ENCODE data around the gene LSMEM2. TPM values are rescaled to one million over a fixed set of nuclear protein-coding genes. Genes with fewer than 3 reads are reported as not detected.

The LSMEM2 gene
- 29.8 TPM for total RNA-seq
- long read RNA-seq, transcript LSMEM2-201 (4 exons, 1,494 nt): major isoform, 15 of 23 reads
- long read RNA-seq, partial matches to known transcripts: 0 of 23 reads
- long read RNA-seq, other reads (novel, unspliced or antisense): 8 of 23 reads

- DNase-seq (ENCODE audit: missing footprints) (no peak), ATAC-seq (peak; percentile 86)
- intact Hi-C loops (cut with DNase I): no loop called here
Observed at GRCh38 chr3:50278880-50279224, at the start of gene LSMEM2. Gene LSMEM2 (plus strand): TSS chr3:50279087. CDS start chr3:50279114, 27 bp downstream.

- intact Hi-C loops (cut with DNase I): no loop called here
- DNase-seq (ENCODE audit: missing footprints) (no peak), ATAC-seq (no peak)
Observed at GRCh38 chr3:50229490-50229889, 49.4 kb upstream of the LSMEM2 start.

GRCh38 chr3:50230104-50230793 is 48.6 kb upstream of the LSMEM2 start:
- no peak for ATAC-seq
- no peak for DNase-seq (ENCODE audit: missing footprints)
- intact Hi-C loops (cut with DNase I): no loop called here

- DNase-seq (ENCODE audit: missing footprints): no peak
- intact Hi-C loops (cut with DNase I): no loop called here
- ATAC-seq: no peak
Observed at GRCh38 chr3:50230794-50231125, 48.1 kb upstream of the LSMEM2 start.

GRCh38 chr3:50231581-50231980 is 47.3 kb upstream of the LSMEM2 start:
- intact Hi-C loops (cut with DNase I): no loop called here
- no peak for ATAC-seq
- no peak for DNase-seq (ENCODE audit: missing footprints)

GRCh38 chr3:50232303-50232702 is 46.6 kb upstream of the LSMEM2 start:
- ATAC-seq (no peak), DNase-seq (ENCODE audit: missing footprints) (no peak)
- intact Hi-C loops (cut with DNase I): no loop called here

- intact Hi-C loops (cut with DNase I): no loop called here
- ATAC-seq: no peak
- DNase-seq (ENCODE audit: missing footprints): no peak
Observed at GRCh38 chr3:50233176-50233575, 45.7 kb upstream of the LSMEM2 start.

- peak; percentile 99 for DNase-seq (ENCODE audit: missing footprints)
- ATAC-seq: peak; percentile 95
- intact Hi-C loops (cut with DNase I): no loop called here
Observed at GRCh38 chr3:50235716-50236483, 43.0 kb upstream of the LSMEM2 start, which contains the start of gene GNAI2. Gene GNAI2 (plus strand): TSS chr3:50236204. CDS start chr3:50236336, 132 bp downstream.

GRCh38 chr3:50236484-50237132 is 42.3 kb upstream of the LSMEM2 start:
- DNase-seq (ENCODE audit: missing footprints) (no peak), ATAC-seq (no peak)
- intact Hi-C loops (cut with DNase I): no loop called here

- ATAC-seq: no peak
- DNase-seq (ENCODE audit: missing footprints): peak; percentile 83
- intact Hi-C loops (cut with DNase I): no loop called here
Observed at GRCh38 chr3:50237133-50237651, 41.7 kb upstream of the LSMEM2 start.

GRCh38 chr3:50237754-50238548 is 40.9 kb upstream of the LSMEM2 start:
- peak; percentile 44 for ATAC-seq
- peak; percentile 95 for DNase-seq (ENCODE audit: missing footprints)
- intact Hi-C loops (cut with DNase I): no loop called here

- intact Hi-C loops (cut with DNase I): no loop called here
- DNase-seq (ENCODE audit: missing footprints): peak; percentile 93
- ATAC-seq: peak; percentile 33
Observed at GRCh38 chr3:50238549-50239026, 40.3 kb upstream of the LSMEM2 start.

- DNase-seq (ENCODE audit: missing footprints): no peak
- ATAC-seq: no peak
- intact Hi-C loops (cut with DNase I): no loop called here
Observed at GRCh38 chr3:50239649-50240048, 39.2 kb upstream of the LSMEM2 start.

- DNase-seq (ENCODE audit: missing footprints): no peak
- intact Hi-C loops (cut with DNase I): no loop called here
Observed at GRCh38 chr3:50241163-50241562, 37.7 kb upstream of the LSMEM2 start.

GRCh38 chr3:50241713-50242380 is 37.0 kb upstream of the LSMEM2 start:
- intact Hi-C loops (cut with DNase I): no loop called here
- DNase-seq (ENCODE audit: missing footprints): no peak

More at GRCh38 chr3:50241163-50241562, 37.7 kb upstream of the LSMEM2 start:
- ATAC-seq: no peak

GRCh38 chr3:50242381-50242770 is 36.5 kb upstream of the LSMEM2 start:
- ATAC-seq (no peak), DNase-seq (ENCODE audit: missing footprints) (no peak)
- intact Hi-C loops (cut with DNase I): no loop called here

More at GRCh38 chr3:50241713-50242380, 37.0 kb upstream of the LSMEM2 start:
- no peak for ATAC-seq

GRCh38 chr3:50242851-50243542 is 35.9 kb upstream of the LSMEM2 start:
- DNase-seq (ENCODE audit: missing footprints) (peak; percentile 92), ATAC-seq (peak; percentile 35)
- intact Hi-C loops (cut with DNase I): no loop called here
